ENCODE data around the gene MC1R. TPM values are rescaled to one million over a fixed set of nuclear protein-coding genes. Genes with fewer than 3 reads are reported as not detected.
"Not testable (repeated sequence)": the region's sequence is repeated elsewhere in the genome, so short reads cannot be mapped to it uniquely, and the experiment has no call there.

Gene MC1R
- total RNA-seq, 4 donors from 2014 or later: 7.7 to 16.2 (median 11.4) TPM

DNA sequence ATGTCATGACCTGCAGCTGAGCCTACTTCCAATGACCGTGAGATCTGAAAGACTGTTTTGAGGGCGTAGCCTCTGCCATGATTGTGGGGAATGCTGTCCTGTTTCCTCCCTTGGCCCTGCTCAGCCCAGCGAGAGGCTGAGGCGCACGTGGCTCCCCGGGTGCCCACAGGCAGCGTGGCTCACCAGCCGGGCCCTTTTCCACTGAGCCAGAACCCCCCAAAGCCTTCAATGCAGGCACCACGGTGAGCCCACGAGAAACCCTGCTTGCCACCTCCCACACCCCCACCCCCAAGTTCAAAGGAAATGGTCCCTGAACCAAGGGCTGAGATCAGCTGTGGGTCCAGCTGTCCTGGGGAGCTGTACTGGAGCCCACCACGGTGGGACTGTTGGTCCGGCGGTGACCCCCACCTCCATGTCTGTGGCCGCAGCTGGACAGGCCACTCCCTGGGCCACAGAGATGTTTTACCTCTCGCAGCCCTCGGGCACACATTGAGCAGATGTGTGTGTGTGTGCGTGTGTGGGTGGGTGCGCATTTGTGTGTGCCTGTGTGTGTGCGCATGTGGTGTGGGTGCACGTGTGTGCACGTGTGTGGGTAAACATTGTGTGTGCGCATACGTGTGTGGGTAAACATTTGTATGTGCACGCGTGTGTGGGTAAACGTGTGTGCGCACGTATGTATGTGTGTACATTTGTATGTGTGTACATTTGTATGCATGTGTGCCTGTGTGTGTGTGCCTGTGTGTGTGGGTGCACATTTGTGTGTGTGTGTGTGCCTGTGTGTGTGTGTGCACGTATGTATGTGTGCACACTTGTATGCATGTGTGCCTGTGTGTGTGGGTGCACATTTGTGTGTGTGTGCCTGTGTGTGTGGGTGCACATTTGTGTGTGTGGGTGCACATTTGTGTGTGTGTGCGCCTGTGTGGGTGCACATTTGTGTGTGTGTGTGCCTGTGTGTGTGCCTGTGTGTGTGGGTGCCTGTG lies 5.0 kb upstream of the MC1R start:
- H3K9me3 ChIP-seq: no peaks in the 10 kb centered on the region
- no peak for TF ChIP-seq POLR2A (IDR thresholded peaks at IDR 0.05)
- TF ChIP-seq, protein P1, sequence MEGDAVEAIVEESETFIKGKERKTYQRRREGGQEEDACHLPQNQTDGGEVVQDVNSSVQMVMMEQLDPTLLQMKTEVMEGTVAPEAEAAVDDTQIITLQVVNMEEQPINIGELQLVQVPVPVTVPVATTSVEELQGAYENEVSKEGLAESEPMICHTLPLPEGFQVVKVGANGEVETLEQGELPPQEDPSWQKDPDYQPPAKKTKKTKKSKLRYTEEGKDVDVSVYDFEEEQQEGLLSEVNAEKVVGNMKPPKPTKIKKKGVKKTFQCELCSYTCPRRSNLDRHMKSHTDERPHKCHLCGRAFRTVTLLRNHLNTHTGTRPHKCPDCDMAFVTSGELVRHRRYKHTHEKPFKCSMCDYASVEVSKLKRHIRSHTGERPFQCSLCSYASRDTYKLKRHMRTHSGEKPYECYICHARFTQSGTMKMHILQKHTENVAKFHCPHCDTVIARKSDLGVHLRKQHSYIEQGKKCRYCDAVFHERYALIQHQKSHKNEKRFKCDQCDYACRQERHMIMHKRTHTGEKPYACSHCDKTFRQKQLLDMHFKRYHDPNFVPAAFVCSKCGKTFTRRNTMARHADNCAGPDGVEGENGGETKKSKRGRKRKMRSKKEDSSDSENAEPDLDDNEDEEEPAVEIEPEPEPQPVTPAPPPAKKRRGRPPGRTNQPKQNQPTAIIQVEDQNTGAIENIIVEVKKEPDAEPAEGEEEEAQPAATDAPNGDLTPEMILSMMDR (IDR thresholded peaks at IDR 0.05): no peak
- DNase-seq: no peak
- no peak overlapping the region for H3K4me3 ChIP-seq (replicated peaks in 1 of 3)
- H3K36me3 ChIP-seq: peaks cover 15 to 22% of the 10 kb centered on the region in 2 donors
- no peaks in the 10 kb centered on the region for H3K27me3 ChIP-seq
- H3K4me1 ChIP-seq: peaks cover 16% of the 10 kb centered on the region in 2 donors
- no peak overlapping the region for H3K27ac ChIP-seq
- intact Hi-C loops (cut with DNase I): no loop called here
- WGBS, 2 donors: 86 to 92% methylated on average over 21 to 27 of the region's 30 CpGs

DNA sequence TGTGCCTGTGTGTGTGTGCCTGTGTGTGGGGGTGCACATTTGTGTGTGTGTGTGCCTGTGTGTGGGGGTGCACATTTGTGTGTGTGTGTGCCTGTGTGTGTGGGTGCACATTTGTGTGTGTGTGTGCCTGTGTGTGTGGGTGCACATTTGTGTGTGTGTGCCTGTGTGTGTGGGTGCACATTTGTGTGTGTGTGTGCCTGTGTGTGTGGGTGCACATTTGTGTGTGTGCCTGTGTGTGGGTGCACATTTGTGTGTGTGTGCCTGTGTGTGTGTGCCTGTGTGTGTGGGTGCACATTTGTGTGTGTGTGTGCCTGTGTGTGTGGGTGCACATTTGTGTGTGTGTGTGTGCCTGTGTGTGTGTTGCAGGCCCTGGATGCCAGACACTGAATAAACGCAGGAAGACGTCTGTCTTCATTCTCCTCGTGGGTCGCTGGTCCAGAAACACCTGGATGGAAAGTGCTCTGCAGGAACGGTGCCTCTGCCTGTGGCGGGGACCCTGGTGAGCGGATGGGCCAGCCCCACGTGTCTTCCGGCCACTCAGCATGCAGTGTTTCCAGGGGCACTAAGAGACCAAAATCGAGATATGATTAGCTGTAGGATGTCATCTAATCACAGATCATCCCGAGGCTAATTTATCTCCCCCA lies 3.9 kb upstream of the MC1R start:
- intact Hi-C loops (cut with DNase I): not testable (repeated sequence)

DNA sequence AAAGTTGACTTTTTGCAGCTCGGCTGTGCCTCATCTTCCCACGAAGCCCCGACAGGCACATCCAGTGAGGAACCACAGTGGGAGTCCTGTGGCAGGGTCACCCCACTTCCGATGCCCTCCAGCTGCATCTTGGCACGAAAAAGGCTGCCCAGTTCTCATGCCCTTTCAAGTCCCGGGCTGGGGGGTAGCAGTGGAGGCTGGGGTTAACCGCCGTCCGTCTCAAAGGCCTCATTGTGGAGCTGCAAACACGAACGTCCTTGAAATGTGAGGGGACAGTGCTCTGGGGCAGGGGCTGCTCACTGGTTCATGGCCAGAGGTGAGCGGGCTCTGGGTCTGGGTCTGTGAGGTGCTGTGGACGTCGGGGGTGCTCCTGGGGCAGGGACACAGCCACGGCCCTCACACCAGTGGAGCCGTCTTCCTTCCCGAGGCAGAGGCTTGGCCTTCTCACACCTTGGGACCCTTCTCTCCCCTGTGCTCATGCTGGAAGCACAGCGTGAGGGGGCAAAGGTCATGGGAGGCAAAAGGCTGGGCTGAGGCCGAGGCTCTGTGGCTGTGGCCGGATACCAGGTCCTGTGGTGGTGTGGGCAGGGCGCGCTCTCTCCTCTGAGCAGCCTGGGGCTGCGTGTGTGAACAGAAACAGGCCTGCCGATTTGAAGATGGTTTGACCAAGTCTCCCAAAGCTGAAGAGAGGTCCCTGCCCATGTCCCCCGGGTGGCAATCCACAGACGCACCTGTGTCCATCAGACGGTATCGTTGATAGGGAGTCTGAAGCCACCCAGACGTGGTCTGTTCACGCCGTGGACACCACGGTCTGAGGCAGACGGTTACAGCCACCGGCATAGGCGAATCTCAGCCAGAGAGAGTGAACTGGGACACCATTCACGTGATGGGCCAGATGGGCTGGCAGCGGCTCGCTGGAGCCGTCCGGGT lies 3.1 kb upstream of the MC1R start:
- Histone ChIP-seq H3K36me3 (peaks cover 9 to 20% of the 10 kb centered on the region in 2 donors), H3K27me3 (no peaks in the 10 kb centered on the region), H3K4me3 (replicated peaks in 1 of 3) (no peak overlapping the region), H3K9me3 (no peaks in the 10 kb centered on the region), H3K4me1 (peaks cover 17 to 21% of the 10 kb centered on the region in 2 donors), H3K27ac (no peak overlapping the region)
- intact Hi-C loops (cut with DNase I): no loop called here
- TF ChIP-seq, protein P1 (IDR thresholded peaks at IDR 0.05): no peak
- no peak for TF ChIP-seq POLR2A (IDR thresholded peaks at IDR 0.05)
- DNase-seq: no peak
- WGBS, 2 donors: 78 to 85% methylated on average over 33 to 37 of the region's 40 CpGs

More for the DNA sequence above, 3.9 kb upstream of the MC1R start:
- not testable (repeated sequence) for H3K4me3 ChIP-seq (replicated peaks in 1 of 3); H3K27me3 ChIP-seq; H3K27ac ChIP-seq; DNase-seq; H3K9me3 ChIP-seq
- WGBS, 2 donors: 57 to 66% methylated on average over 11 of the region's 11 CpGs
- Histone ChIP-seq H3K36me3 (peaks cover 10 to 22% of the 10 kb centered on the region in 2 donors), H3K4me1 (peaks cover 17 to 20% of the 10 kb centered on the region in 2 donors)

DNA sequence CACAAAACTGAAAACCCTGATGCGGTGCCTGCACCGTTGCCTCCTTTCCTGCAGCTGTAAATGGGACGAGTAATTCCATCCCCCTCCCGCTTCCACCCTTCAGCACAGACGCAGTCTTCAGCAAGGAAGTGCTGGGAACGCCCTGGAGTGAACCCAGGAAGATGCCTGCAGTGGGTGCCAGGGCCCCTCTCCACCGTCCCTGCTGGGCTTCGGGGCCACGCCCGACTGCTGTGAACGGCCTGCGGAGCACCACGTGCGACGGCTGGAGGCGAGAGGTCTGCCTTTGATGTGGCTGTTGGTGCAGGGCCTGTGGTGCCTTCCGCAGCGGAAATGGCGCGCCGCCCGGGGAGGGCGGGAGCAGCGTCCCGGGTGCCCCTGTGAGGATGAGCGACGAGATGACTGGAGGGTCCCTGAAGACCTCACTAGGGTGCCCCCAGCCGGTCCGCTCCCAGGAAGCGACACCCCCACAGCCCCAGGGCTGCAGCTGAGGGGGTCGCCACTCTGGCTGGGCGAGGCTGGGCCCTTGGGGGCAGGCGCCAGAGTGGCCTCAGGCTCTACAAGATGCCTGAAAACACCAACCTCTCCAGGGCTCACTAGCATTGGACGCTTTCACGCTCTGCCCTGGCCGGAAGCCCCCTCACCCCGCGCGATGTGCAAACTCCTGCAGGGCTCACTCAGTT lies 749 bp upstream of the MC1R start:
- Histone ChIP-seq H3K27ac (peak overlapping the region in 1 of 3 donors; percentile 24), H3K4me3 (replicated peaks in 1 of 3) (peak overlapping the region in 1 of 3 donors; percentile 12), H3K4me1 (peaks cover 17 to 44% of the 10 kb centered on the region in 2 donors), H3K27me3 (no peaks in the 10 kb centered on the region), H3K9me3 (no peaks in the 10 kb centered on the region), H3K36me3 (peaks cover 0 to under 1% of the 10 kb centered on the region in 2 donors)
- TF ChIP-seq, protein P1 (IDR thresholded peaks at IDR 0.05): no peak
- no peak for TF ChIP-seq POLR2A (IDR thresholded peaks at IDR 0.05)
- peak; percentile 61 to 70 for DNase-seq
- 0 to 1% methylated on average over 9 of the region's 39 CpGs for WGBS, 2 donors
- intact Hi-C loops (cut with DNase I): no loop called here
